OCI-LY1 (cell line): Measurements from ENCODE around the gene SYNGR4.

Experiments used
- EZH2 ChIP-seq: fragments of 200-600 bp; sonication (generic), shearing (Covaris generic); IDR thresholded peaks from 2 replicates; pipeline ENCODE4 v1.8.0; 2017; ENCODE audit warnings: borderline replicate concordance, mixed run types, mild to moderate bottlenecking, antibody characterized with exemption, low read length, moderate library complexity, mixed read lengths
- TF ChIP-seq, protein P1 (sequence below): fragments of 200-600 bp; sonication (generic), shearing (Covaris generic); IDR thresholded peaks from 2 replicates; pipeline ENCODE4 v1.5.1; 2017; ENCODE audit warnings: mild to moderate bottlenecking, antibody characterized with exemption, low read length, moderate library complexity, mixed read lengths

DNA sequence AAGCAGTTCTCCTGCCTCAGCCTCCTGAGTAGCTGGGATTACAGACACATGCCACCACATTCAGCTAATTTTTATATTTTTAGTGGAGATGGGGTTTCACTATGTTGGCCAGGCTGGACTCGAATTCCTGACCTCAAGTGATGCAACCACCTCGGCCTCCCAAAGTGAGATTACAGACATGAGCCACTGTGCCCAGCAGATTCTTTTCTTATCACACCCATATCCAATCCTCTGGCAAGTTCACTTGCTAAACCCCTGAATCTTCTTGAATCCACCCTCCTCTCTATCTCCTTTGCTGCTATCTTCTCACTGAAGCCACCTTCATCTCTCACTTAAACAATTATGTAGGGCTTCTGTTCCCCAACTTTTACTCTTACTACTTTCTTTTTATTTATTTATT is 18.0 kb upstream of the SYNGR4 start:
- TF ChIP-seq, protein P1, sequence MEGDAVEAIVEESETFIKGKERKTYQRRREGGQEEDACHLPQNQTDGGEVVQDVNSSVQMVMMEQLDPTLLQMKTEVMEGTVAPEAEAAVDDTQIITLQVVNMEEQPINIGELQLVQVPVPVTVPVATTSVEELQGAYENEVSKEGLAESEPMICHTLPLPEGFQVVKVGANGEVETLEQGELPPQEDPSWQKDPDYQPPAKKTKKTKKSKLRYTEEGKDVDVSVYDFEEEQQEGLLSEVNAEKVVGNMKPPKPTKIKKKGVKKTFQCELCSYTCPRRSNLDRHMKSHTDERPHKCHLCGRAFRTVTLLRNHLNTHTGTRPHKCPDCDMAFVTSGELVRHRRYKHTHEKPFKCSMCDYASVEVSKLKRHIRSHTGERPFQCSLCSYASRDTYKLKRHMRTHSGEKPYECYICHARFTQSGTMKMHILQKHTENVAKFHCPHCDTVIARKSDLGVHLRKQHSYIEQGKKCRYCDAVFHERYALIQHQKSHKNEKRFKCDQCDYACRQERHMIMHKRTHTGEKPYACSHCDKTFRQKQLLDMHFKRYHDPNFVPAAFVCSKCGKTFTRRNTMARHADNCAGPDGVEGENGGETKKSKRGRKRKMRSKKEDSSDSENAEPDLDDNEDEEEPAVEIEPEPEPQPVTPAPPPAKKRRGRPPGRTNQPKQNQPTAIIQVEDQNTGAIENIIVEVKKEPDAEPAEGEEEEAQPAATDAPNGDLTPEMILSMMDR, result no peak
- TF ChIP-seq EZH2, result no peak
